GM21528 (cell line): ENCODE measurements around the gene PMPCA.

Source experiments
- ATAC-seq: cut with Tn5 transposase; IDR thresholded peaks from one replicate; pipeline ENCODE4 v1.9.1; 2021; ENCODE audit warnings: mild to moderate bottlenecking, moderate library complexity; ENCODE audit not compliant: unreplicated experiment, low FRiP score

The PMPCA gene, protein sequence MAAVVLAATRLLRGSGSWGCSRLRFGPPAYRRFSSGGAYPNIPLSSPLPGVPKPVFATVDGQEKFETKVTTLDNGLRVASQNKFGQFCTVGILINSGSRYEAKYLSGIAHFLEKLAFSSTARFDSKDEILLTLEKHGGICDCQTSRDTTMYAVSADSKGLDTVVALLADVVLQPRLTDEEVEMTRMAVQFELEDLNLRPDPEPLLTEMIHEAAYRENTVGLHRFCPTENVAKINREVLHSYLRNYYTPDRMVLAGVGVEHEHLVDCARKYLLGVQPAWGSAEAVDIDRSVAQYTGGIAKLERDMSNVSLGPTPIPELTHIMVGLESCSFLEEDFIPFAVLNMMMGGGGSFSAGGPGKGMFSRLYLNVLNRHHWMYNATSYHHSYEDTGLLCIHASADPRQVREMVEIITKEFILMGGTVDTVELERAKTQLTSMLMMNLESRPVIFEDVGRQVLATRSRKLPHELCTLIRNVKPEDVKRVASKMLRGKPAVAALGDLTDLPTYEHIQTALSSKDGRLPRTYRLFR

DNA sequence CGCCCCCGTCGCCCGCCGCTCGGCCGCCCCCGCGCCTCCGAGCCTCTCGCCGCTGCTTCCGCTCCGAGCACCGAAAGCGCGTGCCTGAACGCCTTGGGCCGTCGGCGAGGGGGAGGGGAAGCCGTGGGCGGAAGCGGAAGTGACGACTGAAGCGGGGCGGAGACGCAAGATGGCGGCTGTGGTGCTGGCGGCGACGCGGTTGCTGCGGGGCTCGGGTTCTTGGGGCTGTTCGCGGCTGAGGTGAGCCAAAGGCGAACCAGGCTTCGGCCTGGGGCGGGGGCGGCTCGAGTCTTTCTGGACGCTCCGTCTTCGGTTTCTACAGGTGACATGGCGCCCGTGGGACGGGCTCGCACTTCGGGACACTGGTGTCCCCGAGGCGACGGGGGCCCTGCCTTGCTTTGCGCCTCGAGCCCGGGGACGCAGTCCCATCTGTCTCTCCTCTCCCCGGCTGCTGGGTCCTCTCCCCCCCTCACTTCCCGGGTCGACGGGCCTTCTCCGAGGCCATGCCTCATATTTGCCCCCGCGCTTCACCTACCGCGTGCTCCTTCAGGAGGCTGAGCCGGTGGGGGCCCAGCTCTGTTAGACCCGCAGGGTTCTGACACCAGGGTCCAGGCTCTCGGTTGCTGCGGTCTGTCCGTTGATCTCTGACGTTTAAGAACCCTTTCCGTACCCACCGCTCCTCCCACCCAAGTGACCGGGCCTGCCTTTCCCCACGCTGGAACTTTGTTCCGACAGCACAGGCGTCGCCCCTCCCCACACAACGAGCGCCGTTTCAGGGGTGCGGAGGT is at the start of gene PMPCA, which contains the start of gene ENTR1:
TSS of gene PMPCA (plus strand) at position 159 of the 788 bp plus-strand sequence. CDS start at position 170, 11 bp downstream.
TSS of gene ENTR1 (minus strand) at position 115 of the 788 bp plus-strand sequence. CDS start 217 bp downstream, outside the sequence.
- ATAC-seq = peak; percentile 70

DNA sequence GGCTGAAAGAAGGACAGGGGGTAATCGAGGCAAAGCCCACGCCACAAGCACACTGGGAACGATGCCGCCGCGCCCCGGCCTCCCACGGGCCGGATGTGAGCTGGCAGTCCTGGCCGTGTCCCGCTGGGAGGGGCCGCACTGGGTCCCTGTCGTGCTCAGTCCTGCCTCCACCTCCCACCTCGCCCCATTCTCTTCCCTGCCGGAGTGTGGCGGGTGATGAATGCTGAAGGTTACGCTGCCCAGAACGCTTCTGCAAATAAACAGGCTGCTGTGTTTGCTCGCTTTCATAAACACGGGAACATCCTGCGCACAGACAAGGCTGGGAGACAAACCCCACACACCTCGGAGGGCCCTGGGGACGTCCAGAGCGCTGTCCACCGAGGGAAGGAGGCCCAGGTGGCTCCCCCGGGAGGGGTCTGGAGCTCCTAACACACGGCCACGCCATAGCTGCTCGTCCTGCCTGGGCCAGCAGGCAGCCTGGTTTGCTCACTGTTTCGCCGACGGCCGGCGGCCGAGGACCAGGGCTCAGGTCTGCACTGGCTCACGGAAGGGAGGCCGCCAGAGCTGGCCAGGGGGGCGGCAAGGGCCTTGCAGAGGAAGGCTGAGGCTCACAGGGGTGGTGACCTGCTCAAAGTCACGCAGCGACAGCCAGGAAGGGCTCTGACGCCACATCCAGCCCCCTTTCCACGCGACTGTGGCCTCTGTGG is 49.3 kb upstream of the PMPCA start:
- ATAC-seq = no peak

DNA sequence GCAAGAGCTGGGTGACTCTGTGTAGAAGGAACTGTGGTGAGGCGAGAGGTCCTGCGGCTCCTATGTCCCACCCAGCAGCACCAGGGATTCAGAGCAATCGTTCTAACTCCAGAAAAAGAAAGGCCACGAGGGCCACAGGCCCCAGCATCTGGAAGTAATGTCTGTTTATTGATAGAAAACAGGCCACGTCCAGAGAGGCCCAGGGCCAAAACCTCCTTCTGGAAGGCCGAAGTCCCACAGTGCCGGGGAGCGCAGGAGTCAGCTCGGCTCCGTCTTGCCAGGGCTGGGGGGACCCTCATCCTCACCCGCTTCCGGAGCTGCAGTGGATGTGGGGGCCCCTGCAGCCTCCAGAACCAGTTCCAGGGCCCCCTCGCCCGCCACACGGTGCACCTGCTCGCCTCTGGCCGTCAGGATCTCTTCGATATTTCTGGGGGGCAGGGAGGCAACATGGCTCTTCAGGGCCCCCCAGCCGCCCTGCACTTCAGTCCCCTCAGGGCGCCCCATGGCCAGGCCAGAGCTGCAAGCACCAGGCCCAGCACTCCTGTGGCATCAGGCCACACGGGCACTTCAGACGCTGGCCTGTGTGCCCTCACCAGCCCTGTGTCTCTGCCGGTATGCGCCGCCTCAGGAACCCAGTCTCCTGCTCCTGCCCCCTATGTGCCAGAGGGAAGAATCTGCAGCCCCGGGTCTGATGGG is 48.6 kb upstream of the PMPCA start:
- ATAC-seq = no peak

DNA sequence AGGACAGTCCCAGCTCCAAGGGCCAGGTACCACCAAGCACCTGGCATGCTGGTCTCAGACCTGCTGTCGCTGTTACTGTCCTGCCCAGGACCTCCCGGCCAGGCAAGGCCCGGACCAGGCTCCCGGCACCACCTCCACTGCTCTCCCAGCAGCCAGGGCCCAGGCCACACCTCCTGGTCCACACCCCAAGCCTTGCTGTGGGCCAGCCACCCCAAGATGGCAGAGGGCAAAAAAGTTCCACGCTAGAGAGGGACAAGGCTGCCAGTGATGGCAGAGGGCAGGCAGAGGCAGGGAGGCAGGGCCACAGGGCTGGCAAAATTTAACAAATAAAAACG is 48.0 kb upstream of the PMPCA start:
- ATAC-seq = no peak

DNA sequence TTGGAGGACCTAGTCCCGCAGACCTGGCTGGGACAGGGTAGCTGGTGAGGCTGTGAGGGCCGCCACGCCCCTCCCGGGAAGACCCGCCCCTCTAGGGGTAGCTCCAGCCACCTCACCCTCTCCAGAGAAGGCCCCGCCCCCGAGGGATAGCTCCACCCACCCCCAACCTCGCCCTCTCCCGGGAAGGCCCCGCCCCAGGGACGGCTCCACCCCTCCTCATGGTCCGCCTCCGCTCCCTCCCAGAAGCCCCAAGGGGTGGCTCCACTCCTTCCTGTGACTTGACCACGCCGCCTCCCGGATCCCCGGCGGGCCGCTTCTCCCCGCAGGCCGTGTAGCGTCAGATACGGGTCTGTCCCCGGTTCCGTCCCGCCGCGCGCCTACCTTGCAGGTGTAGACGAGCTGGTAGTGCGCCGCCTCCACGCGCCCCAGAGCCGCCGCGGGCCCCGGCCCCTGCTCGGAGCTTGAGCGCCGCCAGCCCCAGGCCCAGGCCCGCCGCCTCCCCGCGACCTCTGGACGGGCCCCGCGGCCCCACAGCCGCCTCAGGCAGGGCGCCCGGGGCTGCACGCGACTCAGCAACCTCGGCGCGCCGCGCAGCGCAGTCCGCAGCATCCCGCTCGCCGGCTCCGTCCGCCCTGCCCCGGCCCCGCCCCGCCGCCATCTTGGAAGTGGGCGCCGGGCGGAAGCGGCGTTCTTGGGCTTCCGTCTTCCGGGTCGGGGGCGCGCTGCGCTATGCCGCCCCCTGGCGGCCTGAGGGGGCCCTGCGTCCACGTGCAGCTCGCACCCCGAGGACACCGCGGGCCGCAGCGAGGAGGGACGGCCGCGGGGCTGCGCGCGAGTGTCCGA is 47.1 kb upstream of the PMPCA start, which contains the start of gene DNLZ:
TSS of gene DNLZ (minus strand) at position 639 of the 843 bp plus-strand sequence. CDS start at position 609, 30 bp downstream.
- peak; percentile 66 for ATAC-seq

DNA sequence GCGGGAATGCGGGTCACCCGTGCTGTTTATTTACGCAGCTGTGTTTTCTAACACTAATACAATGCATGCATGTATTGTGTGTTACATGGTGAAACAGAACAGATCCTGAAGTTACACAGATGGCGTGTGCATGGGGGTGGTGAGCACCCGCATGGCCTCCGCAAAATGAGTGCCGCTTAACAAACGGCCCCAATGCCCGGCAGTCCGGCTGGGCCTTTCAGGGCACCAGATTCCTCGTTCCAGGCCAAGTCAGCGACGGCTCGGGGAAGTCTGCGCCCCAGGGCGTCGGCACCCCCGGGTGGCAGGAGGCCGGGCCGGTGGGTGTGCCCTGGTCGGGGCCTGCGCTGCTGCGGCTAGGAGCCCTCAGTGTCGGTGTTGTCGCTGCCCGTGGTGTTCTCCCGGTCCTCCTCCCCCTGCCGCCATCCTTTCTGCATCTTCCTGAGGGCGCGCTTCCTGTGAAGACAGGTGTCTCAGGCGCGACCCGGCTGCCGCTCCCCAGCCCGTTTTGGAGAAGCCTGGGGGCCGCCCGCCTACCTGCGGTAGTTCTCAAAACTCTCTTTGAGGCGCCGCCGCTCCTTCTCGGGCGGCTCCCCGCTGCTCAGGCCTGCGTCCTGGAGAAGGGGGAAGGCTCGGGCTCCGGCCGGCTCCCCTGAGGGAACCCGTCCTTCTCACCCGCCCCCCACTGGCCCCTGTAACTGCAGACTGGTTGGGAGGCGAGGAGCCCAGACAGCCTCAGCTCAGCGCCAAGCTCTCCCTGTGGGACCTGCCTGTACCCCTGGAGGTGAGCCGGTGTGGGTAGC is 46.3 kb upstream of the PMPCA start:
- no peak for ATAC-seq

DNA sequence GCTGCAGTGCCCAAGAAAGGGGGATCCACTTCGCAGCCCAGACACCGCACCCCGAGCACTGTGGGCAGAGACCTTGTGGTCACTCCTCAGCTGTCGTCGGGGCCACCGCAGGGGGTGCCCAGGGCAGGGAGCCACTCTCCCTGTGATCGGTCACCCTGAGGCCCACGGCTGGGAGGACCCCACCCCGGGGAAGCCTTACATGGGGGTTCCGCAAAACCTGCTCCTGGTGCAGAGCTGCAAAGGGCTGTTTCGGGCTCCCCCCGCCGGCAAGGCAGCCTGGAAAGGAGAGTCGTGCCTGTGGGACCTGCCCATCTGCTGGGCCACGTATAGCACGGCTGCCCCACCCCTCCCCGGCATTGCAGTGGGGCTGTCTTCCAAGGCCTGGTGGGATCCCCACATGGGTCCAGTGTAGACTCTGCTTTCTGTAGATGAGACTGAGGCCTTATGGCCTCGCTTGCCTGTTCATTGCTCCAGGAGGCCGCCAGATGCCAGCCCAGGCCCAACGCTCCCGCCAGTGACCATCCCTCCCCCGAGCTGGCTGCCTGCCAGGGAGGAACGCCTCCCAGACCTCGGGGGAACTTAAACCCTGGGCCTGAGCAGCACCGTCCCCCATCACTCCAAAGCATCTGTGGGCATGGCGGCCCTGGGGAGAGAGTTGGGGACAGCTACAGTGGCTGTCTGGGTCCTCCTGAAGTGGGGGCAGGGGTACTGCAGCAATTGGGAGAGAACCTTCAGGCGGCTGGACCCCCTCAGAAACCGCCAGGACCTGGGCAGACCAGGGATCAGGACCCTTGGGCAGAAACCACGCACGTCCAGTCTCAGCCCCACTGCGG is 45.3 kb upstream of the PMPCA start:
- ATAC-seq = no peak

DNA sequence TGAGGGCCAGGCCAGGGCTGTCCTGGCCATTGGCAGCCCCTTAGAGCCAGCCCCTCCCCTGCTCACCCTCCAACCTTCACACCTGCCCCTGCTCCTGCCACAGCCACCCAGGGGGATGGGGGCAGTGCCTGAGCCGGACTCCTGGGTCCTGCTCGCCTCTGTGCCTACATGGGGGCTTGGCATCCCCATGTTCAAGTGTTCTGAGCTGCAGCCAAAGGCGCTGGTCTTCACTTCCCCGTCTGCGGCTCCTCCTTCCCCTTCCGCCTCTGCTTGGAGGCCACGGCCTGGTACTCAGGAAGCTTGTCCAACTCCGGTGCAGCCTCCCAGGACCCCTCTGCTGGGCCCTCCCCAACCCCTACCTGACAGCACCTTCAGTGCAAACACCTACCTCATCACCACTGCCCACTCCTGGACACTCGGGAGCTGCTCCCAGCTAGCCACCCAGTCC is 44.7 kb upstream of the PMPCA start:
- ATAC-seq = no peak

DNA sequence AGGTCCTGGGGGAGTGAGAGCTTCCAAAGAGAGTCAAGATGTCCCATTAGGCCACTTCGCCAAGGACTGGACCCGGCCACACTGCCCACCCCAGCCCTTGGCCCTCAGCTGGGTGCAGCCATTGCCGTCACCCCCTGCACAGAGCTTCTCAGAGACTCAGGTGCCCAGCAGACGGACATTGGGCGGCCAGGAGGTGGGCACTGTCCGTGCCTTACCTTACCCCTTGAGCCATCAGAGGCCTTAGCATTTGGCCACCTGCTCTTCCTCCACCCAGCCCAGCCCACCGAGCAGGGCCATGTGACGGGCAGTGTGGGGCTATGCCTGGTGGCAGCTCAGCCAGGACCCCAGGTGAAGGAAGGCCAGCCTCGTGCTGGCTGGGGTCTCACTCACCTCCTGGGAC is 43.6 kb upstream of the PMPCA start:
- ATAC-seq = no peak

DNA sequence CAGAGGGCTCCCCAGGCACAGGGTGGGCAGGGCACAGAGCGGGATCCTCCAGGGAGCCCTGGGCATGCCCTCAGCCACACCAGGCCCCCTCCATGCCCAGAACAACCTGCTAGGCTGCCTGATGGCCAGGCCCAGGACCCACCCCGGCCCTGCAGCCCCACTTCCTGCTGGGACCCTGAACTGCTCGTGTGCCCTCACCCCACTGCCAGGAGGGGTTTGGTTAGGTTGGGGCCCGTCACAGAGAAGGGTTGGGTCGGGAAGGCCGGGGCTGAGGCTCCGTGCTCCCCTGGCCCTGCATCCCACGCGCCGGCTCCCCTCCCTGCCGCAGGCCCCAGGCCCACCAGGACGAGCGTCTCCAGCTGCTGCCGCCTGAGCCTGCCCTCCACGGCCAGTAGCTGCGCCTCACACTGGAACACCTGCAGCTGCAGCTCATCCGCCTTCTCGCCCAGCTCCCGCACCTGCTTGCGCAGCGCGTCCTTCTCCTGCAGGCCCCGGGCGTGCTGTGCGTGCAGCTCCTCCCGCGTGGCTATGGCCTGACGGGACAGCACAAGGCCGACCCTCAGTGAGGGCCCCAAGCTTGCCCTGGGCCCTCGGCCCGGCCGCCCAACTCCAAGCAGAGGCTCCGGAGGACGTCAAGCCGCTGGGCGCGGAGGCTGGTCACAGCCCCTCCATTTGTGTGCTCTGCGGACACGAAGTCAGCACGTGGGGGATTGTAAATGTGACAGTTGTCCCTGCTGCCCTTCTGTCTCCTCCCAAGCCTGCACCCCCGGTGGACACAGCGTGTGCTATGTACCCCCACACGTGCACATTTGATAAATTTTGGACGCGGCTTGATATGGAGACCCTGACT is 42.9 kb upstream of the PMPCA start:
- no peak for ATAC-seq

DNA sequence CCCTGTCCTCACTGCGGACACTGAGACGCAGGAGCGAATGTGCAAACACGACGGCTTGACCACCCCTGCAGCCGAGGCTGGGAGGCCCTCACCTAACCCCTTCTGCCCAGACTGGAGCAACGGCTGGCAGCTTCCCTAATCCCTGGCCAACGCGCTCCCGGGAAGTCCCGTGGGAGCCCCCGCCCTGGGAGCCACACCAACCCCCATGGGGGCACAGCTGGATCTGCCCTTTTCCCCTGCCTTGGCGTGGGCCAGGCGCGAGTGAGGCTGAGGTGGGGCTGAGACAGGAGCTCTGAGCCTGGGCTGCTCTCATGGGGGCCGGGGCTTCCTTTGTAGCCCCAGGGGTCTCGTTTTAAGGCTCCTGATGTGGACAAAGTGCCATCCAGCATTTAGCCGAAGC is 42.3 kb upstream of the PMPCA start:
- ATAC-seq = no peak

DNA sequence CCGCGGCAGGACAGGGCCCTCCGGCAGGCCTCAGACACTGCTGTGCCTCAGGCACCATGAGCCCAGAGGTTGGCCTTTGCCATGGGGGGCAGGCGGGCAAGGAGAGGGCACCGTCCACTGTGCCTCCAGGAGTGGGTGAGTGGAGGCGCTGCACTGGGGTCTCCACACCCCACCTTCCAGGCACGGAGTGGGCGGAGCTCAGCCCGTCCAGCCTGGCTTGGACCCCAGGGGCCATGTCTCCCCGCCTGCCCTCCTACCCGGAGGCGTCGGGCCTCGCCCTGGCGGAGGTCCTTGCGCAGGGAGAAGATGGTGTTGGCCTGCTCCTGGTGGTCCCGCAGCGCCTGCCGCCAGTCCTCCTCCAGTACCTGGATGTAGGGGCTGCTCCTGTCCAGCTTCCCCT is 40.4 kb upstream of the PMPCA start:
- ATAC-seq = no peak

DNA sequence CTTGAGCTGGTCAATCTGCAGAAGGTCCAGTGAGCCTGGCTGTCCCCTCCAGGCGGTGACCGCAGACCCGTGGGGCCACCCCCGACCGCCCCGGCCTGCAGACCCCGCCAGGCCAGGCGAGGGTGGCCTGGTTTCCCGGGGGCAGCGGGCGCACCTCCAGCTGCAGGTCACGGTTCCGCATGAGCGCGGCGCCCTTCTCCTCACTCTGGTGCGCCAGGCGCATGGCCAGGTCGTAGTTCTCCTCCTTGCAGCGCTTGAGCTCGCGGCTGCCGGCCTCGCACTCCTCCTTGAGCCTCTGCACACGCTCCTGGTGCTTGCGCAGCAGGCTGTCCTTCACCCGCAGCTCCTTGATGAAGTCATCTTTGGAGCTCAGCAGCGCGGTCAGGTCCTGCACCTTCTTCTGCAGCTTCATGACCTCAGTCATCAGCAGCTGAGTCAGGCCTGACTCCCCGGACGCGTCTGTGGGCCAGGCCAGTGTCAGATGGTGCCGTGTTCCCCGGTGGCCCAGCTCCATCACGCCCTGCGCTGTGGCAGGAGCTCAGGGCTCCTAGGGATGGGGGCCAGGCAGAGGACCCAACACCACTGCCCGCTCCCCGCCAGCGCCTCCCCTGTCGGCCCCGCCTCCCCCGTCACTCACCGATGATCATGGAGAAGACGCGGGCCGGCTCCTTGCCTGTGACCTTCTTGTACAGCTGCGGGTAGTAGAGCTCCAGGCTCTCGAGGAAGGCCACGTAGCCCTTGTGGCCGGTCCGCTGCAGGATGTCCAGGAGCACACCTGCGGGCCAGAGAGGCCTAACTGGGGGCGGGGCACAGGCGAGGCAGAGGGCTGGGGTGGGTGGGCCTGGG is 39.5 kb upstream of the PMPCA start:
- ATAC-seq = no peak

DNA sequence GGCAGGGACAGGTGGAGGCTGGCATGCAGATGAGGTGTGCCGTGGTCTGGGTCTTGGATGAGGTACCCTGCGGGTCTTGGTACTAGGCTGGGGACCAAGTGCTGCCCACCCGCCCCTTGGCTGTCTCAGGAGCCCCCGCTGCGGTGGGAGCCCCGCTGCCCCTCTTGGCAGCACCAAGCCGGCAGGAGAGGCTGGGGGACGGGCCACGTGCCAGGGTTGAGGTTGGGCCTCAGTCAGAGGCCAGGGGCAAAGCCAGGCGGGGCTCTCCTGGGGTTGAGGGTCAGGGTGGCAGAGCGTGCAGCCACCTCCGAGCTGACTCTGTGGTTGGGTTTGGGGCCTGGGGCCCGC is 39.0 kb upstream of the PMPCA start:
- no peak for ATAC-seq

DNA sequence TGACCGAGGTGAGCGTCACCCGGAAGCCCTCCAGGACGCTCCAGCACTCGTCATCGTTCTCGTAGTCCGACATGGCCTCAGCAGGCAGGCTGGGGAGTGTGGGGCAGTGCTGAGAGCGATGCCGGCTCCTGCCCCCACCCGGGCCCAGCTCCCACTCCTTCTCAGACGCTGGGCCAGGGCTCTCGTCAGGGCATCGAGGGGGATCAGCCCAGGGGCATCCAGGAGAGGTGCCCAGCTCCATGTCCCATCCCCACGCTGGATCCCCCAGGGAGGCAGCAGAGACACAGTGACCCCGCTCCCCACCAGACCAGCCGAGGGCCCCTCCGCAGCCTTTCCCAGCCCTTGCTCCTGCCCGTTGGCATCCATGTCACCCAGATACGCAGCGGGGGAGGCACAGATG is 38.5 kb upstream of the PMPCA start:
- no peak for ATAC-seq
